Natural killer cell (primary cell): ENCODE measurements around the gene LRIT3. TPM values are rescaled to one million over a fixed set of nuclear protein-coding genes. Genes with fewer than 3 reads are reported as not detected.

Experiments
- ATAC-seq, 3 donors: fragments of 150-1000 bp in 2 of 3; fragments of 200-7000 bp in 1 of 3; cut with Tn5 transposase; 1 replicate in 1 of 3; 2 replicates in 2 of 3; pipeline ENCODE4 v1.10.0; 2021; ENCODE audit warnings: mild to moderate bottlenecking in 2 of 3, moderate library complexity in 2 of 3
- DNase-seq, 2 donors: peaks; one replicate each; pipeline versions ENCODE4 v3.0.0 to v3.0.0-alpha.2; 2013 to 2021; ENCODE audit warnings: mixed read lengths in 1 of 2
- H3K27ac ChIP-seq: one replicate; pipeline ENCODE4 v1.5.1; 2013; ENCODE audit warnings: mild to moderate bottlenecking, low read length
- H3K27me3 ChIP-seq: one replicate; pipeline ENCODE4 v1.6.1; 2013; ENCODE audit warnings: low read length; ENCODE audit not compliant: control insufficient read depth, insufficient read depth
- H3K36me3 ChIP-seq: one replicate; pipeline ENCODE4 v1.6.1; 2013; ENCODE audit warnings: low read length; ENCODE audit not compliant: control insufficient read depth, insufficient read depth
- H3K4me1 ChIP-seq: one replicate; pipeline ENCODE4 v1.6.1; 2013; ENCODE audit warnings: low read length; ENCODE audit not compliant: control insufficient read depth, insufficient read depth
- H3K4me3 ChIP-seq: one replicate; pipeline ENCODE4 v1.5.1; 2013; ENCODE audit warnings: low read length
- H3K9me3 ChIP-seq: one replicate; pipeline ENCODE4 v1.6.1; 2013; ENCODE audit warnings: low read length; ENCODE audit not compliant: control insufficient read depth, insufficient read depth
- H3K27ac Mint-ChIP-seq, 2 donors: one replicate each; pipeline ENCODE4 v1.8.0; 2022; ENCODE audit warnings: mild to moderate bottlenecking in 2 of 2, mixed read lengths in 2 of 2, moderate library complexity in 1 of 2
- H3K27me3 Mint-ChIP-seq, 2 donors: one replicate each; pipeline ENCODE4 v1.8.0; 2022; ENCODE audit warnings: low read depth in 2 of 2, mixed read lengths in 2 of 2
- H3K36me3 Mint-ChIP-seq: one replicate; pipeline ENCODE4 v1.8.0; 2022; ENCODE audit warnings: mixed read lengths
- H3K4me1 Mint-ChIP-seq, 2 donors: one replicate each; pipeline ENCODE4 v1.8.0; 2022; ENCODE audit warnings: mixed read lengths in 2 of 2
- H3K4me3 Mint-ChIP-seq: one replicate; pipeline ENCODE4 v1.8.0; 2022; ENCODE audit warnings: mild to moderate bottlenecking, moderate library complexity, mixed read lengths
- H3K9me3 Mint-ChIP-seq, 2 donors: one replicate each; pipeline ENCODE4 v1.8.0; 2022; ENCODE audit warnings: mixed read lengths in 2 of 2
- WGBS: methylation state at CpG from one replicate; pipeline ENCODE4 v1.1.7; 2013; ENCODE audit warnings: missing lambda C conversion rate; ENCODE audit not compliant: insufficient coverage; 5-methylcytosine and 5-hydroxymethylcytosine counted together
- intact Hi-C: fragments of 100-400 bp; cut with micrococcal nuclease; formaldehyde crosslinking; loops from one replicate; pipeline ENCODE4 v1.14.2; 2022
- total RNA-seq, 4 donors: library from RNA; stranded (reverse); fragments of 120-200 nt in 1 of 4; gene quantifications; one replicate each; pipeline versions ENCODE4 v1.2.3 to v1.2.4, GENCODE V29; 2013 to 2022
- TF ChIP-seq, protein P1 (sequence below): fragments of 200-600 bp; IDR thresholded peaks from one replicate; pipeline ENCODE4 v1.8.0; 2022; ENCODE audit warnings: antibody characterized with exemption

Gene LRIT3
- total RNA-seq, 3 donors from 2014 or later (not counting 1 experiment from before 2014, with no cell fraction given) = 0.10 to 0.12 TPM; not detected in 1

DNA sequence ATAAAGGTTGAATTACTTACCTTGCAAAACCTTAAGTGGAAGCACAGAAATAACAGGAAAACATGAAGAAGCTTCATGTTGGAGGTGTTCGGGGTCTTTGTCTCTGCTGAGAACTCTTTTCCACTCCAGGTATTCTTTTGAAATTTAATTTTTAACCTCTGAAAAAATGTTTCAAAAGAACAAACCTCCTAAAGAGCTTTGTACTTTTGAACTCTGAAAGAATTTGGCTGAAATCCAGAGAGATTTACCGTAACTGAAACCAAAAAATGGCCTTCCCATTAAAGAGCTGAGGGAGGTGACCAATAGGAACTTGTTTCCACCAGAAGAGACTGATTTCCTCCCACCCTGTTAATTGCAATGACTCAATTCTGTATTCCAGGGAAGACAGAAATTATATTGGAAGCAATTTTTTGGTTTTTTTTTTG, 46.0 kb upstream of the LRIT3 start, which contains the start of gene CFI:
Gene CFI, minus strand, starts transcription at position 105 of the 425 bp plus-strand sequence. Its CDS starts 28 bp downstream, at position 77.
- WGBS = 83% methylated on average over 1 of the region's 2 CpGs
- no peaks in the 10 kb centered on the region for H3K9me3 Mint-ChIP-seq

DNA sequence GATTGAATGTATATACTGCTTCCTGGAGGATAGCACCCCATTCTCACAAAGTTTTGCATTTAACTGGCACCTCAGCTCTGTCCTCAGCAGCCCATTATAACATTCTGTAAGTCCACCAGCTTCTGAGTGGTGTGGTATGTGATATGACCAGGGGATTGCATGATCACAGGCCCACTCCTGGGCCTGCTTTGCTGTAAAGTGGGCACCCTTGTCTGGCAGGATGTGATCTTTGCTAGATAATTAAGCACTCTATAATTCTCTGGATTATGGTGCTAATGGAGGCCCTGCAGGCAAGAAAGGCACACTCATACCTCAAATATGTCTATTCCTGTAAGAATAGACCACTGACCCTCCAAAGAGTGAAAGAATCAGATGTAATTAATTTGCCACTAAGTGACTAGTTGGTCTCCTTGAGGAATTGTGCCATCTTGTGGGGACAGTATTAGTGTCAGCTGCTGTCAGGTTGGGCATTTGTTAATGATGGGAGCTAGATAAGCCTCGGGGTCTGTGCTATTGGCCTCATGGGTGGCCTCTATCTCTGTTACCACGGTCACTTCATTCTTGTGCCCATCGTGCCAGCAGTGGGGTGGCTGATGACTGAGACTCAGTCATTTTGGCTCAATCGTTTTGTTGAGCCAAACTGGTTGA, 43.9 kb upstream of the LRIT3 start:
- Mint-ChIP-seq H3K9me3 (no peaks in the 10 kb centered on the region), H3K27me3 (peaks cover 12 to 17% of the 10 kb centered on the region in 2 donors), H3K4me1 (no peaks in the 10 kb centered on the region), H3K36me3 (no peaks in the 10 kb centered on the region), H3K27ac (no peak overlapping the region), H3K4me3 (no peak overlapping the region)
- DNase-seq (peak in 1 of 2 donors; percentile 62), ATAC-seq (peak in 2 of 3 donors; percentile 42 to 52)
- Histone ChIP-seq H3K4me1 (no peaks in the 10 kb centered on the region), H3K4me3 (no peak overlapping the region), H3K36me3 (no peaks in the 10 kb centered on the region), H3K27ac (no peak overlapping the region), H3K27me3 (no peaks in the 10 kb centered on the region), H3K9me3 (no peaks in the 10 kb centered on the region)
- TF ChIP-seq, protein P1, sequence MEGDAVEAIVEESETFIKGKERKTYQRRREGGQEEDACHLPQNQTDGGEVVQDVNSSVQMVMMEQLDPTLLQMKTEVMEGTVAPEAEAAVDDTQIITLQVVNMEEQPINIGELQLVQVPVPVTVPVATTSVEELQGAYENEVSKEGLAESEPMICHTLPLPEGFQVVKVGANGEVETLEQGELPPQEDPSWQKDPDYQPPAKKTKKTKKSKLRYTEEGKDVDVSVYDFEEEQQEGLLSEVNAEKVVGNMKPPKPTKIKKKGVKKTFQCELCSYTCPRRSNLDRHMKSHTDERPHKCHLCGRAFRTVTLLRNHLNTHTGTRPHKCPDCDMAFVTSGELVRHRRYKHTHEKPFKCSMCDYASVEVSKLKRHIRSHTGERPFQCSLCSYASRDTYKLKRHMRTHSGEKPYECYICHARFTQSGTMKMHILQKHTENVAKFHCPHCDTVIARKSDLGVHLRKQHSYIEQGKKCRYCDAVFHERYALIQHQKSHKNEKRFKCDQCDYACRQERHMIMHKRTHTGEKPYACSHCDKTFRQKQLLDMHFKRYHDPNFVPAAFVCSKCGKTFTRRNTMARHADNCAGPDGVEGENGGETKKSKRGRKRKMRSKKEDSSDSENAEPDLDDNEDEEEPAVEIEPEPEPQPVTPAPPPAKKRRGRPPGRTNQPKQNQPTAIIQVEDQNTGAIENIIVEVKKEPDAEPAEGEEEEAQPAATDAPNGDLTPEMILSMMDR = no peak
- WGBS = 49% methylated on average over 4 of the region's 4 CpGs
- intact Hi-C loops = no loop called here

More for the DNA sequence above, 46.0 kb upstream of the LRIT3 start, which contains the start of gene CFI:
- no peak within 1 kb of the TSS for H3K27ac ChIP-seq
- Mint-ChIP-seq H3K4me3 (no peak within 1 kb of the TSS), H3K27ac (no peak within 1 kb of the TSS), H3K27me3 (peaks cover 18 to 25% of the 10 kb centered on the region in 2 donors), H3K36me3 (no peaks in the 10 kb centered on the region), H3K4me1 (no peaks in the 10 kb centered on the region)
- H3K4me1 ChIP-seq = no peaks in the 10 kb centered on the region
- intact Hi-C loops = no loop called here
- DNase-seq = no peak
- ATAC-seq = no peak
- no peaks in the 10 kb centered on the region for H3K27me3 ChIP-seq
- no peaks in the 10 kb centered on the region for H3K36me3 ChIP-seq
- no peak within 1 kb of the TSS for H3K4me3 ChIP-seq
- TF ChIP-seq, protein P1 = no peak
- H3K9me3 ChIP-seq = no peaks in the 10 kb centered on the region

DNA sequence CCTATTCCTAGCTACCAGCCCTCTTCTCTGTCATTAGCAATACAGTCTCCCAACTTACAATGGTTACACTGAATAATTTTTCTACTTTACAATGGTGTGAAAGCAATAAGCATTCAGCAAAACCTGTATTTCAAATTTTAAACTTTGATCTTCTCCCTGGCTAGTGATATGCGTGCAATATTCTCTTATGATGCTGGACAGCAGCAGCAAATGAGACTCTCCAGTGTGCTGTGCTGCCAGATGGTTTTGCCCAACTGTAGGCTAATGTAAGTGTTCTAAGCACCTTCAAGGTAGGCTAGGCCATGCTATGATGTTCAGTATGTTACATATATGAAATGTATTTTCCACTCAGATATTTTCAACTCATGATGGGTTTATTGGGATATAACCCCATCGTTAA, 38.3 kb upstream of the LRIT3 start:
- Mint-ChIP-seq H3K9me3 (no peaks in the 10 kb centered on the region), H3K27me3 (peaks cover 25 to 28% of the 10 kb centered on the region in 2 donors), H3K27ac (no peak overlapping the region), H3K4me1 (peaks cover 3% of the 10 kb centered on the region in 2 donors), H3K4me3 (no peak overlapping the region), H3K36me3 (no peaks in the 10 kb centered on the region)
- intact Hi-C loops = no loop called here
- no peak overlapping the region for H3K4me3 ChIP-seq
- no peaks in the 10 kb centered on the region for H3K36me3 ChIP-seq
- H3K9me3 ChIP-seq = no peaks in the 10 kb centered on the region
- ATAC-seq (no peak), DNase-seq (no peak)
- peaks cover 5% of the 10 kb centered on the region for H3K4me1 ChIP-seq
- TF ChIP-seq, protein P1 = no peak
- H3K27ac ChIP-seq = no peak overlapping the region
- WGBS = 88% methylated on average over 1 of the region's 2 CpGs
- H3K27me3 ChIP-seq = no peaks in the 10 kb centered on the region
